RWPE2 (cell line): ENCODE measurements around the gene VEZT.

ENCODE experiments used
- ATAC-seq: fragments of 200-7000 bp; cut with Tn5 transposase; 3 replicates; pipeline ENCODE4 v1.9.1; 2021; ENCODE audit warnings: low read depth
- DNase-seq: peaks from one replicate; pipeline ENCODE4 v3.0.0-alpha.2; 2020; ENCODE audit warnings: low spot score
- H3K27ac ChIP-seq: fragments of 450-650 bp; 2 replicates; pipeline ENCODE4 v1.5.1; 2017; ENCODE audit warnings: mild to moderate bottlenecking; ENCODE audit not compliant: poor library complexity, severe bottlenecking
- H3K27me3 ChIP-seq: fragments of 250-450 bp; sonication (Bioruptor Pico); 2 replicates; pipeline ENCODE4 v1.5.1; 2021; ENCODE audit warnings: mild to moderate bottlenecking, moderate library complexity; ENCODE audit not compliant: insufficient read depth, poor library complexity, severe bottlenecking
- H3K36me3 ChIP-seq: fragments of 250-450 bp; sonication (Bioruptor Pico); 2 replicates; pipeline ENCODE4 v1.5.1; 2020; ENCODE audit warnings: low read depth, mild to moderate bottlenecking, moderate library complexity
- H3K4me1 ChIP-seq: fragments of 250-450 bp; sonication (Bioruptor Pico); 2 replicates; pipeline ENCODE4 v1.5.1; 2021; ENCODE audit warnings: mild to moderate bottlenecking, moderate library complexity; ENCODE audit not compliant: insufficient read depth, poor library complexity, severe bottlenecking
- H3K4me3 ChIP-seq: fragments of 250-450 bp; sonication (Bioruptor Pico); 2 replicates; pipeline ENCODE4 v1.5.1; 2021; ENCODE audit warnings: mild to moderate bottlenecking, moderate library complexity; ENCODE audit not compliant: severe bottlenecking
- H3K9me3 ChIP-seq: fragments of 250-450 bp; sonication (Bioruptor Pico); 2 replicates; pipeline ENCODE4 v1.5.1; 2021; ENCODE audit warnings: mild to moderate bottlenecking, moderate library complexity; ENCODE audit not compliant: severe bottlenecking
- CTCF ChIP-seq: fragments of 450-650 bp; IDR thresholded peaks from one replicate; pipeline ENCODE4 v1.5.1; 2017; ENCODE audit warnings: mild to moderate bottlenecking, moderate library complexity; ENCODE audit not compliant: poor library complexity, severe bottlenecking

VEZT gene

GRCh38 chr12:95217377-95218149, at the start of gene VEZT, which contains the start of gene FGD6:
TSS of gene VEZT (plus strand) at chr12:95217807. CDS start at chr12:95217851, 44 bp downstream.
TSS of gene FGD6 (minus strand) at chr12:95217467. CDS start at chr12:95217240, 227 bp downstream.
- ATAC-seq: peak; percentile 81

GRCh38 chr12:95168746-95169145, 48.9 kb upstream of the VEZT start:
- DNase-seq (no peak), ATAC-seq (no peak)
- no peaks in the 10 kb centered on the region for H3K9me3 ChIP-seq
- no peaks in the 10 kb centered on the region for H3K27me3 ChIP-seq
- peak overlapping the region; percentile 49 for H3K27ac ChIP-seq
- no peak for TF ChIP-seq CTCF
- H3K4me1 ChIP-seq: peaks cover 24% of the 10 kb centered on the region
- peaks cover 65% of the 10 kb centered on the region for H3K36me3 ChIP-seq
- H3K4me3 ChIP-seq: no peak overlapping the region

More at GRCh38 chr12:95217377-95218149, at the start of gene VEZT, which contains the start of gene FGD6:
- DNase-seq: peak; percentile 98
- peak; percentile 92 for TF ChIP-seq CTCF
- H3K4me3 ChIP-seq: peak within 1 kb of the TSS; percentile 76
- H3K27me3 ChIP-seq: no peaks in the 10 kb centered on the region
- peaks cover 34% of the 10 kb centered on the region for H3K36me3 ChIP-seq
- H3K4me1 ChIP-seq: peaks cover 43% of the 10 kb centered on the region
- peak within 1 kb of the TSS; percentile 80 for H3K27ac ChIP-seq
- no peaks in the 10 kb centered on the region for H3K9me3 ChIP-seq

- no peaks in the 10 kb centered on the region for H3K9me3 ChIP-seq
- ATAC-seq (peak; percentile 90), DNase-seq (no peak)
- TF ChIP-seq CTCF: no peak
- peaks cover 29% of the 10 kb centered on the region for H3K4me1 ChIP-seq
- no peaks in the 10 kb centered on the region for H3K27me3 ChIP-seq
- peaks cover 64% of the 10 kb centered on the region for H3K36me3 ChIP-seq
- peak overlapping the region; percentile 49 for H3K27ac ChIP-seq
- H3K4me3 ChIP-seq: no peak overlapping the region
Observed at GRCh38 chr12:95169368-95169767, 48.2 kb upstream of the VEZT start.

GRCh38 chr12:95173392-95174251, 44.0 kb upstream of the VEZT start:
- H3K9me3 ChIP-seq: no peaks in the 10 kb centered on the region
- no peak overlapping the region for H3K4me3 ChIP-seq
- H3K27ac ChIP-seq: peak overlapping the region; percentile 10
- no peak for TF ChIP-seq CTCF
- peaks cover 32% of the 10 kb centered on the region for H3K4me1 ChIP-seq
- peak; percentile 66 for DNase-seq
- peak; percentile 81 for ATAC-seq
- H3K27me3 ChIP-seq: no peaks in the 10 kb centered on the region
- peaks cover 56% of the 10 kb centered on the region for H3K36me3 ChIP-seq
